WI38 (cell line): ENCODE data around the gene CA11.
A peak's percentile ranks its signal among the peaks of the same experiment; 100 is the strongest.

ENCODE experiments used
- H3K4me3 ChIP-seq: 2 replicates; pipeline ENCODE4 v1.5.1; 2011; ENCODE audit warnings: low read depth, mild to moderate bottlenecking, control low read depth, low read length
- CTCF ChIP-seq: IDR thresholded peaks from 2 replicates; pipeline ENCODE4 v1.5.1; 2012; ENCODE audit warnings: low read depth, mild to moderate bottlenecking, control low read depth, low read length

The CA11 gene

GRCh38 chr19:48618278-48618915, 27.6 kb downstream of the CA11 start:
- peak overlapping the region; percentile 100 for H3K4me3 ChIP-seq
- no peak for TF ChIP-seq CTCF

GRCh38 chr19:48617146-48617937, 28.6 kb downstream of the CA11 start:
- TF ChIP-seq CTCF, result no peak
- peak overlapping the region; percentile 100 for H3K4me3 ChIP-seq

GRCh38 chr19:48616491-48617056, 29.4 kb downstream of the CA11 start:
- TF ChIP-seq CTCF, result no peak
- H3K4me3 ChIP-seq, result peak overlapping the region; percentile 100

- no peak for TF ChIP-seq CTCF
- H3K4me3 ChIP-seq, result no peak overlapping the region
These were observed 29.9 kb downstream of the CA11 start for GRCh38 chr19:48616041-48616436.

GRCh38 chr19:48615231-48616040, 30.6 kb downstream of the CA11 start:
- TF ChIP-seq CTCF, result no peak
- no peak overlapping the region for H3K4me3 ChIP-seq

GRCh38 chr19:48614436-48615230, 31.4 kb downstream of the CA11 start, which contains the start of gene FAM83E:
Gene FAM83E, minus strand, starts transcription at chr19:48615076. Its CDS starts 1,704 bp downstream, at chr19:48613372.
- no peak for TF ChIP-seq CTCF
- no peak within 1 kb of the TSS for H3K4me3 ChIP-seq
